Measurements from ENCODE around the gene BACH2. TPM values are rescaled to one million over a fixed set of nuclear protein-coding genes. Genes with fewer than 3 reads are reported as not detected.

Gene BACH2
- polyA plus RNA-seq, 1 experiment: 2.2 TPM

DNA sequence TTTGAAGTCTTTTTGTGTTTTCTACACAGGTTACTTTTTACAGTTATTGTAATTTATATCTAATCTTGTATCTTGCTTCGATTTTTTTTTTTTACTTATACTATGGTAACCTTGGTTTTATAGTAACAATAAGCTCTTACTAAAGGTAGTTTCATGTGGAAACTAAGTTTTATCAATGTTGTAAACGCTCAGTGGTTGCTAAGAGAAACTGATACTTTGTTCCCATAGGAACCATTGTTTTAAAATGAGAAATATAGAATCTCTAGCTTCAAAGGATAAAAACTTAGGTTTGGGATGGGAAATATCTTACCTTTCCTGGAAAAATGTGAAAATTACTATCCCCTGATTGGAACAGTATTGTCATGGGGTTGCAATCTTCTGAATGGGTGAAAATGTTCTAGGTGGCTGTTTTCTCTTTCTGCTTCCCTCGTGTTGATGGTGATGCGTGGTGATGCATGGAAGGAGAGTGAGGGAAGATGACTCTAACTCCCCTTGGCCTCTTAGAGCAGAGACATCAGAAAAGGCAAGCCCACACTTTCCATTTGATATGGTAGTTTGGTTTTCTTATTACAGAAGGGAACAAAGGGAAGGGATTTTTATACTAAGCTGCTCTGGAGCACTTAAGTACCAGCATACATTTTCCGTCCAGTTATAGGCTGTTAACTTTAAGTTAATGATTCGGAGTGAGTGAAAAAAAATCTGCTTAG is 23.5 kb upstream of the BACH2 start:
- ChIA-PET POLR2A (no interaction called here), CTCF (no interaction called here)

DNA sequence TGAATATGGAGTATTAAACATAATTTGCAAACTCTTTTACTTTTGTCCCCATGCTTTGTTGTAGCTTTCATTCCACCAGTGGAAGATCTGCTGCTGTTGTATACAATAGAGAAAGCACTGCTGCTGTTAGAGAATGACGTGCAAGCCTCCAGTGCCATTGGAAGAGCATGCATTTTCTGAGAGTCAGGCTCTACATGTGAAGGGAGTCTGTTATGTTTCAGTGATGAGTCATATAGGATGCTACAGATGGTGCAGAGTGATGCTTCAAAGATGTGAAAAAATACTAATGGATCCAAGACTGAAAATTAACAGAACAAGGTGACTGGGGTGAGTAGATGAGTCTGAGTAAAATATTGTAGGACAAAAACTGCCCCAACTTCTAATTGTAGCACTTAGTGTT is 22.4 kb upstream of the BACH2 start:
- Histone ChIP-seq H3K4me3 (ENCODE audit: low read depth, low read length) (no peak overlapping the region), H3K27ac (ENCODE audit: low read depth, low read length) (no peak overlapping the region), H3K27me3 (ENCODE audit: control insufficient read depth, insufficient read depth, low read length) (peaks cover 14% of the 10 kb centered on the region), H3K9me3 (ENCODE audit: control insufficient read depth, insufficient read depth, low read length) (no peaks in the 10 kb centered on the region)
- peak; percentile 36 for DNase-seq (ENCODE audit: low read depth, low spot score)
- TF ChIP-seq, protein P1, sequence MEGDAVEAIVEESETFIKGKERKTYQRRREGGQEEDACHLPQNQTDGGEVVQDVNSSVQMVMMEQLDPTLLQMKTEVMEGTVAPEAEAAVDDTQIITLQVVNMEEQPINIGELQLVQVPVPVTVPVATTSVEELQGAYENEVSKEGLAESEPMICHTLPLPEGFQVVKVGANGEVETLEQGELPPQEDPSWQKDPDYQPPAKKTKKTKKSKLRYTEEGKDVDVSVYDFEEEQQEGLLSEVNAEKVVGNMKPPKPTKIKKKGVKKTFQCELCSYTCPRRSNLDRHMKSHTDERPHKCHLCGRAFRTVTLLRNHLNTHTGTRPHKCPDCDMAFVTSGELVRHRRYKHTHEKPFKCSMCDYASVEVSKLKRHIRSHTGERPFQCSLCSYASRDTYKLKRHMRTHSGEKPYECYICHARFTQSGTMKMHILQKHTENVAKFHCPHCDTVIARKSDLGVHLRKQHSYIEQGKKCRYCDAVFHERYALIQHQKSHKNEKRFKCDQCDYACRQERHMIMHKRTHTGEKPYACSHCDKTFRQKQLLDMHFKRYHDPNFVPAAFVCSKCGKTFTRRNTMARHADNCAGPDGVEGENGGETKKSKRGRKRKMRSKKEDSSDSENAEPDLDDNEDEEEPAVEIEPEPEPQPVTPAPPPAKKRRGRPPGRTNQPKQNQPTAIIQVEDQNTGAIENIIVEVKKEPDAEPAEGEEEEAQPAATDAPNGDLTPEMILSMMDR (IDR thresholded peaks at IDR 0.05; ENCODE audit: low read depth, low read length): no peak
- CTCF ChIA-PET: interaction anchor here (1.0 kb wide), 1 partner anchor 75 kb away, joined by 5 read pairs; no protein-coding TSS in a partner anchor
- POLR2A ChIA-PET: no interaction called here

More for the DNA sequence above, 23.5 kb upstream of the BACH2 start:
- peaks cover 8% of the 10 kb centered on the region for H3K27me3 ChIP-seq (ENCODE audit: control insufficient read depth, insufficient read depth, low read length)
- no peaks in the 10 kb centered on the region for H3K9me3 ChIP-seq (ENCODE audit: control insufficient read depth, insufficient read depth, low read length)
- no peak overlapping the region for H3K4me3 ChIP-seq (ENCODE audit: low read depth, low read length)
- DNase-seq (ENCODE audit: low read depth, low spot score): no peak
- TF ChIP-seq, protein P1 (IDR thresholded peaks at IDR 0.05; ENCODE audit: low read depth, low read length): no peak
- H3K27ac ChIP-seq (ENCODE audit: low read depth, low read length): no peak overlapping the region

DNA sequence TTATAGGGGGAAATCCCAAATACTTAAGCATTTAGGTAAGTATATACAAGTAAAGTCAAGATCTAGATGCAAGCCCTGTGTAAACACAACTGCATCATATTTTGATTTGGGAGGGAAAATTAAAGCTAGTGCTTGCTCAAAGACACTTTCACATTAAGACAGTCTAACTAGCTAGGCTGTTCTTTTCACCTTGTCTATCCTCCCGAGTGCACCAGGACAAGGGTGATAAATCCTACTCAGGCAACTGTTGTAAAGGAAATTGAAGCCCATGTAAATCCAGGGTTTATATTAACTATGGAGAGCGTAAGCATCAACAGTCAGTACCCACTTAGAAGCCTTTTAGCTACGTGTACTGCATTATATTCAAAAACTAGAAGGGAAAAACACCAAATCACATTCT is 19.3 kb upstream of the BACH2 start:
- H3K4me3 ChIP-seq (ENCODE audit: low read depth, low read length): no peak overlapping the region
- no peak overlapping the region for H3K27ac ChIP-seq (ENCODE audit: low read depth, low read length)
- ChIA-PET CTCF (interaction anchor here (0.5 kb wide), 1 partner anchor 482 kb away, joined by 3 read pairs; no protein-coding TSS in a partner anchor), POLR2A (no interaction called here)
- no peak for DNase-seq (ENCODE audit: low read depth, low spot score)
- no peaks in the 10 kb centered on the region for H3K9me3 ChIP-seq (ENCODE audit: control insufficient read depth, insufficient read depth, low read length)
- H3K27me3 ChIP-seq (ENCODE audit: control insufficient read depth, insufficient read depth, low read length): peaks cover 22% of the 10 kb centered on the region
- TF ChIP-seq, protein P1 (IDR thresholded peaks at IDR 0.05; ENCODE audit: low read depth, low read length): no peak

DNA sequence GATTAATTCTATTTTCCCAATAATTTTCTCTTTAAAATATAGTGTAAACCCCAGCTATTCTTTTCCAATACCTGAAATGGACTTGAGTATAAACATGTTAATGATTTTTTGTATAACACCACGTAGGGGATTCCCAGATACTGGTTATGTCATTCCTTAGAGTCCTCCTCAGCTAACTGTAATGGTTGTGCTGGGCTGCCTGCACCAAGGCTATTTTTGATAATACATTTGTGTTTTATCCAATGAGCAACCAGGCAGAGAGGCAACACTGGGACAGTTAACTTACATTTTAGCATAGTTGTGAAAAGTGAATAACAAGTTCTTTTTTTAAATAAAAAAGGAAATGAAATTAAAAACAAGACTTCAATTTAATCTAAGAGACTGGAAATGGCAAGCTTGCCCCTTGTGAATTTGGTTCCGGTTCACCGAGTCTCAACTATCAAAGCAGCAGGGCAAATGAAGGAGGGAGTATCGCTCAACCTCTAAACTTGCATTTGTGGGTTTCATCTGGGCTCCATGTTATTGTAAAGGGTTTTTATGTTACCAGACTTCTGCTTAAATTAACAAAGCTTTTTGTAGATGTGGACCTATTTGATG is 18.8 kb upstream of the BACH2 start:
- H3K9me3 ChIP-seq (ENCODE audit: control insufficient read depth, insufficient read depth, low read length): no peaks in the 10 kb centered on the region
- TF ChIP-seq, protein P1 (IDR thresholded peaks at IDR 0.05; ENCODE audit: low read depth, low read length): no peak
- no peak for DNase-seq (ENCODE audit: low read depth, low spot score)
- H3K27me3 ChIP-seq (ENCODE audit: control insufficient read depth, insufficient read depth, low read length): peaks cover 25% of the 10 kb centered on the region
- H3K4me3 ChIP-seq (ENCODE audit: low read depth, low read length): no peak overlapping the region
- CTCF ChIA-PET: interaction anchor here (0.8 kb wide), 1 partner anchor 375 kb away, joined by 4 read pairs; no protein-coding TSS in a partner anchor
- POLR2A ChIA-PET: no interaction called here
- no peak overlapping the region for H3K27ac ChIP-seq (ENCODE audit: low read depth, low read length)

DNA sequence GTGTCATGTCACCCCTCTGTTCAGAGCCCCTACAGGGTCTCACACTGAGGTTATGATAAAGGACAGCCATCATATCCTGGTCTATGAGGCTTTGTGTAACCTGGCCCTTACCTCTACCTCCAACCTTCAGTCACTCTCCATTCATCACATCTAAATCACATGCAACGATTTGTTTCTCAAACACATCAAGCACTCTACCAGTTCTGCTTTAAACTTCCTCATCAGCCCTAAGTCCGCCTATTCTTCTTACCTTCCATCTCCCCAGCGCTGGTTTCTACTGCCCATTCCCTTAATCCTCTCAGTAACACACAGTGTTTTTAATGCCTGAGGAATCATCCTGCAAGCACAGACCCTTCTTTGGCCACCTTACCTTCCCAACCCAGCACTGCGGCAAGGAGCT is 17.9 kb upstream of the BACH2 start:
- Histone ChIP-seq H3K27me3 (ENCODE audit: control insufficient read depth, insufficient read depth, low read length) (peaks cover 30% of the 10 kb centered on the region), H3K4me3 (ENCODE audit: low read depth, low read length) (no peak overlapping the region), H3K27ac (ENCODE audit: low read depth, low read length) (no peak overlapping the region), H3K9me3 (ENCODE audit: control insufficient read depth, insufficient read depth, low read length) (no peaks in the 10 kb centered on the region)
- CTCF ChIA-PET: interaction anchor here (0.8 kb wide), 1 partner anchor 374 kb away, joined by 4 read pairs; no protein-coding TSS in a partner anchor
- TF ChIP-seq, protein P1 (IDR thresholded peaks at IDR 0.05; ENCODE audit: low read depth, low read length): no peak
- DNase-seq (ENCODE audit: low read depth, low spot score): no peak
- POLR2A ChIA-PET: no interaction called here

Data from AG04450 (cell line).